ENCODE data around the gene TPPP.
"Not testable (repeated sequence)": the region's sequence is repeated elsewhere in the genome, so short reads cannot be mapped to it uniquely, and the experiment has no call there.

DNA sequence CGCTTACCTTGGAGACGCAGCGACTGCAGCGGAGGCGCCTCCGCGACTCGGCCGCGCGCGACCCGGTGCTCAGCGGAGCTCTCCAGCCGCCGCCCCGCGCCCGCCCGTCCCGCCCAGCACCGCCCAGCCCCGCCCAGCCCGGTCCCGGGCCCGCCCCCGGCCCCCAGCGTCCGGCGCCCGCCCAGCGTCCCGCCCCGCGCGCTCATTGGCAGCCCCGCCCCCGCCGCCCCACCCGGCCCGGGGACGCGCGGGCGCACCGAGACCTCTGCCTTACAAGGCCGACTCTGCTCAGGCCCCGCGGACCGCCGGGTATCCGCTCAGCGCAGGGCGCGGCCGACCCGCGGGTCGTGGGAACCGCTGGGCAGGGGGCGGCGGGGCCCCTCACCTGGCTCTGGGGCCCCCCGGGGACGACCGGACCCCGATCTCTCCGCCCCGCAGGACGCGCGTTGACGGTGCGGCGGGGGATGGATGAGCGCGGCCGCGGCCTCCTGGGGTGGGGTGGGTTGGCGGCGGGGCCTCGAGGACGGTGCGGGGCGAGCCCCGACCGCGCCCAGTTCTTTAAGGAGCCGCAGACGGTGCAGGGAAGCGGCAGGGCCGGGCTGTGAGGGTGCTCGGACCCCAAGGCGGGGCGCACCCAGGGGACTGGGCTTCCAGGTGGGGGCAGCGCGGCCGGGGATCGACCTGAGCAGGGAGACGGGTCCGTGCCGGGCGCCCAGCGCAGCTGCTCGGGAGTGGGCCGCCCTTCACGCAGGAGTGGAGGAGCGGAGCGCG lies at the start of gene TPPP:
- TF ChIP-seq HDAC2 (IDR thresholded peaks at IDR 0.05); HOXA7 (CRISPR knock-in tag; IDR thresholded peaks at IDR 0.05); RARB (CRISPR knock-in tag; IDR thresholded peaks at IDR 0.05): not testable (repeated sequence)
- TF ChIP-seq POLR2A (IDR thresholded peaks at IDR 0.05; ENCODE audit: low read length): peak; percentile 54
